ENCODE results near the gene PTEN.

Gene PTEN

GRCh38 chr10:87915989-87916388, 52.6 kb downstream of the PTEN start:
- no peak overlapping the region for H3K4me3 ChIP-seq (IDR thresholded peaks at IDR 0.05; ENCODE audit: insufficient read depth, low read depth, low read length)
- H3K79me2 ChIP-seq (ENCODE audit: insufficient read depth, low read depth) = peaks cover 100% of the 10 kb centered on the region
- H3K27ac ChIP-seq = no peak overlapping the region
- no peak for TF ChIP-seq CTCF (conservative IDR thresholded peaks at IDR 0.05; ENCODE audit: low read depth, low read length)
- H3K4me2 ChIP-seq = no peak overlapping the region
- H3K36me3 ChIP-seq (ENCODE audit: insufficient read depth) = no peaks in the 10 kb centered on the region
- H3K4me1 ChIP-seq (ENCODE audit: low read depth, poor library complexity, severe bottlenecking) = peaks cover 79% of the 10 kb centered on the region
- no peak overlapping the region for H2AFZ ChIP-seq (ENCODE audit: low read depth)
- H4K20me1 ChIP-seq (ENCODE audit: insufficient read depth) = peaks cover 73% of the 10 kb centered on the region
- no peaks in the 10 kb centered on the region for H3K27me3 ChIP-seq (ENCODE audit: insufficient read depth, low read depth)
- no peak overlapping the region for H3K9ac ChIP-seq

- Histone ChIP-seq H4K20me1 (ENCODE audit: insufficient read depth) (peaks cover 71% of the 10 kb centered on the region), H3K9ac (no peak overlapping the region), H3K79me2 (ENCODE audit: insufficient read depth, low read depth) (peaks cover 100% of the 10 kb centered on the region), H3K27me3 (ENCODE audit: insufficient read depth, low read depth) (no peaks in the 10 kb centered on the region), H3K27ac (no peak overlapping the region), H2AFZ (ENCODE audit: low read depth) (no peak overlapping the region), H3K36me3 (ENCODE audit: insufficient read depth) (no peaks in the 10 kb centered on the region), H3K4me1 (ENCODE audit: low read depth, poor library complexity, severe bottlenecking) (peaks cover 82% of the 10 kb centered on the region), H3K4me3 (IDR thresholded peaks at IDR 0.05; ENCODE audit: insufficient read depth, low read depth, low read length) (no peak overlapping the region), H3K4me2 (no peak overlapping the region; the same call in 1 of the 2 replicates)
- no peak for TF ChIP-seq CTCF (conservative IDR thresholded peaks at IDR 0.05; ENCODE audit: low read depth, low read length)
Measured at GRCh38 chr10:87916515-87916914, 53.1 kb downstream of the PTEN start.

- TF ChIP-seq CTCF (conservative IDR thresholded peaks at IDR 0.05; ENCODE audit: low read depth, low read length) = no peak
- no peaks in the 10 kb centered on the region for H3K27me3 ChIP-seq (ENCODE audit: insufficient read depth, low read depth)
- peaks cover 100% of the 10 kb centered on the region for H3K79me2 ChIP-seq (ENCODE audit: insufficient read depth, low read depth)
- peaks cover 97% of the 10 kb centered on the region for H3K4me1 ChIP-seq (ENCODE audit: low read depth, poor library complexity, severe bottlenecking)
- H3K36me3 ChIP-seq (ENCODE audit: insufficient read depth) = no peaks in the 10 kb centered on the region
- no peak overlapping the region for H2AFZ ChIP-seq (ENCODE audit: low read depth)
- H3K4me2 ChIP-seq = peak overlapping the region; percentile 4; the same call in 1 of the 2 replicates
- no peak overlapping the region for H3K4me3 ChIP-seq (IDR thresholded peaks at IDR 0.05; ENCODE audit: insufficient read depth, low read depth, low read length)
- H3K27ac ChIP-seq = no peak overlapping the region; the same call in 1 of the 2 replicates
- H4K20me1 ChIP-seq (ENCODE audit: insufficient read depth) = peaks cover 76% of the 10 kb centered on the region
- H3K9ac ChIP-seq = no peak overlapping the region
Measured at GRCh38 chr10:87918254-87918859, 54.9 kb downstream of the PTEN start.

- Histone ChIP-seq H3K4me2 (no peak overlapping the region), H2AFZ (ENCODE audit: low read depth) (no peak overlapping the region), H3K79me2 (ENCODE audit: insufficient read depth, low read depth) (peaks cover 100% of the 10 kb centered on the region), H3K27me3 (ENCODE audit: insufficient read depth, low read depth) (no peaks in the 10 kb centered on the region), H3K36me3 (ENCODE audit: insufficient read depth) (peaks cover 8% of the 10 kb centered on the region), H3K4me3 (IDR thresholded peaks at IDR 0.05; ENCODE audit: insufficient read depth, low read depth, low read length) (no peak overlapping the region), H3K27ac (no peak overlapping the region), H4K20me1 (ENCODE audit: insufficient read depth) (peaks cover 88% of the 10 kb centered on the region), H3K4me1 (ENCODE audit: low read depth, poor library complexity, severe bottlenecking) (peaks cover 99% of the 10 kb centered on the region), H3K9ac (no peak overlapping the region)
- no peak for TF ChIP-seq CTCF (conservative IDR thresholded peaks at IDR 0.05; ENCODE audit: low read depth, low read length)
Measured at GRCh38 chr10:87920538-87920937, 57.1 kb downstream of the PTEN start.

Measured in KMS-11 (cell line).